ENCODE data around the gene ZDHHC12.

DNA sequence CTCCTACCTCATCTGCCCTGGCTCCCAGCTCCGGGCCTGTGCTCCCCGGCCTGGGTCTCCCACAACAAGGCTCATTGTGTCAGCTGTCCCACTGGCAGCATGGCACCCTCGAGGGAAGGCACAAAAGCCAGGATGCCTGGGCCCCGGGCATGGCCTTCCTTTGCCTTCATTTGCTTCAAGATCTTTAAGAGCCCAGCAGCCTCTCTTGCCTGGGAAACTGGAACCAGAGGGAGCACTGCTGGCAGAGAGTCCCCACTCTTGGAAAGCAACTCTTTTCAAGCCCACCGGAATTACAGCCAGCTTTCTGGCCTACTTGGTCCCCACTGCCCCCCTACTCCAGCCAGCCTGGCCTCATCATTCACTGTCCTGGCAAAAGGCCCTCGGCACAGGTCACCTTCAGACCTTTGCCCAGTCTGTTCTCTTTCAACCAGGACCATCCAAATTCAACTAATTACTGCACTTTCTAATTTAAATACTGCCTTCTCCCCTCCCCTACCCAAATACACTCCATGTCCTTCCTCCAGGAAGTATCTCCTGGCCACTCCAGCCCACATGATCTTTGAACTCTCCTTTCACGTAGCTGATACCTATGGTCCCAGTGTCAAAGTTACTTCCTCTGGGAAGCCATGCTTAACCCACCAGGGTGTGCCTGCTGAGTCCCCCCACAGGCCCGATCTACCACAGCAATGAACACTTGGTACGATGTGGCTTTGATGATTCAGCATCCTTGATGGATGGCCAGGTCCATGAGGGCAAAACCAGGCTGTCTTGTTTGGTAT, 38.9 kb upstream of the ZDHHC12 start:
- TF ChIP-seq, protein P1, sequence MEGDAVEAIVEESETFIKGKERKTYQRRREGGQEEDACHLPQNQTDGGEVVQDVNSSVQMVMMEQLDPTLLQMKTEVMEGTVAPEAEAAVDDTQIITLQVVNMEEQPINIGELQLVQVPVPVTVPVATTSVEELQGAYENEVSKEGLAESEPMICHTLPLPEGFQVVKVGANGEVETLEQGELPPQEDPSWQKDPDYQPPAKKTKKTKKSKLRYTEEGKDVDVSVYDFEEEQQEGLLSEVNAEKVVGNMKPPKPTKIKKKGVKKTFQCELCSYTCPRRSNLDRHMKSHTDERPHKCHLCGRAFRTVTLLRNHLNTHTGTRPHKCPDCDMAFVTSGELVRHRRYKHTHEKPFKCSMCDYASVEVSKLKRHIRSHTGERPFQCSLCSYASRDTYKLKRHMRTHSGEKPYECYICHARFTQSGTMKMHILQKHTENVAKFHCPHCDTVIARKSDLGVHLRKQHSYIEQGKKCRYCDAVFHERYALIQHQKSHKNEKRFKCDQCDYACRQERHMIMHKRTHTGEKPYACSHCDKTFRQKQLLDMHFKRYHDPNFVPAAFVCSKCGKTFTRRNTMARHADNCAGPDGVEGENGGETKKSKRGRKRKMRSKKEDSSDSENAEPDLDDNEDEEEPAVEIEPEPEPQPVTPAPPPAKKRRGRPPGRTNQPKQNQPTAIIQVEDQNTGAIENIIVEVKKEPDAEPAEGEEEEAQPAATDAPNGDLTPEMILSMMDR (IDR thresholded peaks at IDR 0.05; ENCODE audit: low read depth, low read length), result no peak
- TF ChIP-seq EZH2phosphoT487 (IDR thresholded peaks at IDR 0.05; ENCODE audit: low read depth), result no peak
